GM23338 (cell line): ENCODE results near the gene ERVH48-1.

Experiments
- CREB1 ChIP-seq: fragments of 250-450 bp; sonication (Bioruptor Pico); IDR thresholded peaks from 2 replicates; pipeline ENCODE4 v1.5.0; 2020; ENCODE audit warnings: low read depth, mild to moderate bottlenecking, moderate library complexity
- EZH2 ChIP-seq: fragments of 200-600 bp; sonication (generic); IDR thresholded peaks from one replicate; pipeline ENCODE4 v1.8.0; 2017; ENCODE audit warnings: antibody characterized with exemption, mild to moderate bottlenecking, low read depth; ENCODE audit not compliant: unreplicated experiment
- EZH2phosphoT487 ChIP-seq: fragments of 200-600 bp; sonication (generic); IDR thresholded peaks from one replicate; pipeline ENCODE4 v1.8.1; 2018; ENCODE audit warnings: antibody characterized with exemption; ENCODE audit not compliant: unreplicated experiment
- JUNB ChIP-seq: IDR thresholded peaks from one replicate; pipeline ENCODE4 v1.6.1; 2016; ENCODE audit warnings: antibody characterized with exemption; ENCODE audit not compliant: unreplicated experiment
- NANOG ChIP-seq: IDR thresholded peaks from 2 replicates; pipeline ENCODE4 v1.6.1; 2016; ENCODE audit warnings: antibody characterized with exemption, borderline replicate concordance
- POLR2AphosphoS5 ChIP-seq: IDR thresholded peaks from 2 replicates; pipeline ENCODE4 v1.6.1; 2016; ENCODE audit warnings: antibody characterized with exemption, low read depth
- STAT1 ChIP-seq: IDR thresholded peaks from one replicate; pipeline ENCODE4 v1.6.1; 2016; ENCODE audit warnings: antibody characterized with exemption; ENCODE audit not compliant: unreplicated experiment
- TF ChIP-seq, protein P1 (sequence below), 2 experiments: fragments of 200-600 bp in 1 of 2; sonication (generic) in 1 of 2; conservative IDR thresholded peaks; 2 replicates each; pipeline versions ENCODE4 v1.5.1 to v1.6.1; 2016 to 2017; ENCODE audit warnings: antibody characterized with exemption in 2 of 2, low read depth in 2 of 2, mild to moderate bottlenecking in 2 of 2, moderate library complexity in 1 of 2
- TF ChIP-seq, protein P2 (sequence below): IDR thresholded peaks from one replicate; pipeline ENCODE4 v1.6.1; 2018; ENCODE audit warnings: antibody characterized with exemption; ENCODE audit not compliant: unreplicated experiment
- TF ChIP-seq, protein P3 (sequence below): IDR thresholded peaks from 2 replicates; pipeline ENCODE4 v1.6.1; 2016; ENCODE audit warnings: antibody characterized with exemption

DNA sequence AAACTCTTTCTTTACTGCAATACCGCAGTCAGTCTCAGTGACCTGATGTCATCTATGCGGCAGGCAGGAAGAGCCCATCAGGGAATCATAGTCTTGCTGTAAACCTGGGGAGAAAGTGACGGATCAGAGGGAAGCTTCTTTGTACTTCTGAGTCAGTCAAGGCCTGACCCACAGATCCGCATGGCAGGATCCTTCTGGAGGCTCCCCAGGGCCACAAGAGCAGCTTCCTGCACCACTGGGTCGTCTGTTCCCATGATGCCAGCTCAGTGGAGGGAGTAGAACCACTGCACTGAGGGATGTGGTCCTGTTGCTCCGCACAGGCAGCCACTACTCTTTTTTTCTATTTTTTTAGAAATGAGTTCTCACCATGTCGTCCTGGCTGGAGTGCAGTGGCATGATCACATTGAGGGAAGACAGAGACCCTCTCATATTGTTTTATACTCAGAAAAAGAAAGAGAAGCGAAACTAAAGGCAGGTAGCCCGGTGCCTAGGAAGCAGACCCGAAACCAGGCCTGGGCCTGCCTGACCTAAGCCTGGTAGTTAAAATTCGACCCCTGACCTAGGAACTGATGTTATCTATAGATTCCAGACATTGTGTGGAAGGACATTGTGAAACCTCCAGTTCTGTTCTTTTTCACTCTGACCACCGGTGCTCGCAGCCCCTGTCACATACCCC lies 6.3 kb upstream of the ERVH48-1 start:
- TF ChIP-seq EZH2phosphoT487 (no peak), POLR2AphosphoS5 (no peak), CREB1 (CRISPR knock-in tag) (no peak), STAT1 (no peak), JUNB (no peak), EZH2 (no peak), NANOG (no peak)
- TF ChIP-seq, protein P1, sequence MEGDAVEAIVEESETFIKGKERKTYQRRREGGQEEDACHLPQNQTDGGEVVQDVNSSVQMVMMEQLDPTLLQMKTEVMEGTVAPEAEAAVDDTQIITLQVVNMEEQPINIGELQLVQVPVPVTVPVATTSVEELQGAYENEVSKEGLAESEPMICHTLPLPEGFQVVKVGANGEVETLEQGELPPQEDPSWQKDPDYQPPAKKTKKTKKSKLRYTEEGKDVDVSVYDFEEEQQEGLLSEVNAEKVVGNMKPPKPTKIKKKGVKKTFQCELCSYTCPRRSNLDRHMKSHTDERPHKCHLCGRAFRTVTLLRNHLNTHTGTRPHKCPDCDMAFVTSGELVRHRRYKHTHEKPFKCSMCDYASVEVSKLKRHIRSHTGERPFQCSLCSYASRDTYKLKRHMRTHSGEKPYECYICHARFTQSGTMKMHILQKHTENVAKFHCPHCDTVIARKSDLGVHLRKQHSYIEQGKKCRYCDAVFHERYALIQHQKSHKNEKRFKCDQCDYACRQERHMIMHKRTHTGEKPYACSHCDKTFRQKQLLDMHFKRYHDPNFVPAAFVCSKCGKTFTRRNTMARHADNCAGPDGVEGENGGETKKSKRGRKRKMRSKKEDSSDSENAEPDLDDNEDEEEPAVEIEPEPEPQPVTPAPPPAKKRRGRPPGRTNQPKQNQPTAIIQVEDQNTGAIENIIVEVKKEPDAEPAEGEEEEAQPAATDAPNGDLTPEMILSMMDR (conservative IDR thresholded peaks at IDR 0.05; ENCODE audit: low read depth in 2 of 2) = no peak
- TF ChIP-seq, protein P2, sequence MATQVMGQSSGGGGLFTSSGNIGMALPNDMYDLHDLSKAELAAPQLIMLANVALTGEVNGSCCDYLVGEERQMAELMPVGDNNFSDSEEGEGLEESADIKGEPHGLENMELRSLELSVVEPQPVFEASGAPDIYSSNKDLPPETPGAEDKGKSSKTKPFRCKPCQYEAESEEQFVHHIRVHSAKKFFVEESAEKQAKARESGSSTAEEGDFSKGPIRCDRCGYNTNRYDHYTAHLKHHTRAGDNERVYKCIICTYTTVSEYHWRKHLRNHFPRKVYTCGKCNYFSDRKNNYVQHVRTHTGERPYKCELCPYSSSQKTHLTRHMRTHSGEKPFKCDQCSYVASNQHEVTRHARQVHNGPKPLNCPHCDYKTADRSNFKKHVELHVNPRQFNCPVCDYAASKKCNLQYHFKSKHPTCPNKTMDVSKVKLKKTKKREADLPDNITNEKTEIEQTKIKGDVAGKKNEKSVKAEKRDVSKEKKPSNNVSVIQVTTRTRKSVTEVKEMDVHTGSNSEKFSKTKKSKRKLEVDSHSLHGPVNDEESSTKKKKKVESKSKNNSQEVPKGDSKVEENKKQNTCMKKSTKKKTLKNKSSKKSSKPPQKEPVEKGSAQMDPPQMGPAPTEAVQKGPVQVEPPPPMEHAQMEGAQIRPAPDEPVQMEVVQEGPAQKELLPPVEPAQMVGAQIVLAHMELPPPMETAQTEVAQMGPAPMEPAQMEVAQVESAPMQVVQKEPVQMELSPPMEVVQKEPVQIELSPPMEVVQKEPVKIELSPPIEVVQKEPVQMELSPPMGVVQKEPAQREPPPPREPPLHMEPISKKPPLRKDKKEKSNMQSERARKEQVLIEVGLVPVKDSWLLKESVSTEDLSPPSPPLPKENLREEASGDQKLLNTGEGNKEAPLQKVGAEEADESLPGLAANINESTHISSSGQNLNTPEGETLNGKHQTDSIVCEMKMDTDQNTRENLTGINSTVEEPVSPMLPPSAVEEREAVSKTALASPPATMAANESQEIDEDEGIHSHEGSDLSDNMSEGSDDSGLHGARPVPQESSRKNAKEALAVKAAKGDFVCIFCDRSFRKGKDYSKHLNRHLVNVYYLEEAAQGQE = no peak
- TF ChIP-seq, protein P3, sequence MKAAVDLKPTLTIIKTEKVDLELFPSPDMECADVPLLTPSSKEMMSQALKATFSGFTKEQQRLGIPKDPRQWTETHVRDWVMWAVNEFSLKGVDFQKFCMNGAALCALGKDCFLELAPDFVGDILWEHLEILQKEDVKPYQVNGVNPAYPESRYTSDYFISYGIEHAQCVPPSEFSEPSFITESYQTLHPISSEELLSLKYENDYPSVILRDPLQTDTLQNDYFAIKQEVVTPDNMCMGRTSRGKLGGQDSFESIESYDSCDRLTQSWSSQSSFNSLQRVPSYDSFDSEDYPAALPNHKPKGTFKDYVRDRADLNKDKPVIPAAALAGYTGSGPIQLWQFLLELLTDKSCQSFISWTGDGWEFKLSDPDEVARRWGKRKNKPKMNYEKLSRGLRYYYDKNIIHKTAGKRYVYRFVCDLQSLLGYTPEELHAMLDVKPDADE = no peak
